A673 (cell line): ENCODE data around the gene KIF22. TPM values are rescaled to one million over a fixed set of nuclear protein-coding genes. Genes with fewer than 3 reads are reported as not detected.

Source experiments
- BruUV-seq: library from RNA; stranded (reverse); fragments of 400-500 nt; replicated peaks from 2 replicates; lab custom pipeline; 2021; lab: Mats Ljungman, UMichigan
- CTCF ChIA-PET: fragments of 300-600 bp; sonication (Branson Sonifier 250); formaldehyde crosslinking; loops from one replicate; lab custom pipeline; 2022; ENCODE audit warnings: antibody characterized with exemption; lab: Charles Lee
- POLR2A ChIA-PET: fragments of 300-600 bp; sonication (Branson Sonifier 250); formaldehyde crosslinking; loops from one replicate; lab custom pipeline; 2022; ENCODE audit warnings: antibody characterized with exemption; ENCODE audit not compliant: low non-redundant PET; lab: Charles Lee
- DNase-seq: peaks from one replicate; pipeline ENCODE4 v3.0.0-alpha.2; 2015; ENCODE audit warnings: low spot score
- H3K27ac ChIP-seq: fragments of 200-600 bp; sonication (generic); 2 replicates; pipeline ENCODE4 v1.5.1; 2016; ENCODE audit warnings: mixed run types, low read depth, mild to moderate bottlenecking, mixed read lengths, antibody characterized with exemption, low read length; ENCODE audit not compliant: poor library complexity, severe bottlenecking
- H3K27me3 ChIP-seq: fragments of 200-600 bp; sonication (generic); replicated peaks from 2 replicates; pipeline ENCODE4 v1.6.1; 2017; ENCODE audit warnings: mixed run types, low read depth, mild to moderate bottlenecking, mixed read lengths, antibody characterized with exemption, low read length; ENCODE audit not compliant: insufficient read depth, poor library complexity
- H3K36me3 ChIP-seq: fragments of 200-600 bp; sonication (generic); 2 replicates; pipeline ENCODE4 v1.6.1; 2016; ENCODE audit warnings: mixed run types, mild to moderate bottlenecking, mixed read lengths, antibody characterized with exemption, low read length; ENCODE audit not compliant: insufficient read depth, poor library complexity, severe bottlenecking
- H3K4me1 ChIP-seq: fragments of 200-600 bp; sonication (generic); 2 replicates; pipeline ENCODE4 v1.6.1; 2017; ENCODE audit warnings: mixed run types, mild to moderate bottlenecking, mixed read lengths, antibody characterized with exemption, low read length; ENCODE audit not compliant: insufficient read depth, poor library complexity, severe bottlenecking
- H3K4me3 ChIP-seq: fragments of 200-600 bp; sonication (generic); 2 replicates; pipeline ENCODE4 v1.5.1; 2016; ENCODE audit warnings: low read depth, mixed run types, mild to moderate bottlenecking, mixed read lengths, low read length; ENCODE audit not compliant: poor library complexity, severe bottlenecking
- H3K9me3 ChIP-seq: fragments of 200-600 bp; sonication (generic); 2 replicates; pipeline ENCODE4 v1.6.1; 2016; ENCODE audit warnings: mixed run types, low read depth, mild to moderate bottlenecking, mixed read lengths, antibody characterized with exemption, low read length; ENCODE audit not compliant: poor library complexity, severe bottlenecking
- EZH2 ChIP-seq: fragments of 200-600 bp; sonication (generic); IDR thresholded peaks from 2 replicates; pipeline ENCODE4 v1.6.1; 2017; ENCODE audit warnings: borderline replicate concordance, low read depth, mild to moderate bottlenecking, mixed read lengths, antibody characterized with exemption, low read length; ENCODE audit not compliant: poor library complexity, severe bottlenecking
- intact Hi-C: fragments of 100-400 bp; cut with micrococcal nuclease; formaldehyde crosslinking; loops from one replicate; pipeline ENCODE4 v1.10.0; 2022; ENCODE audit not compliant: unreplicated experiment
- total RNA-seq: library from RNA; stranded (reverse); gene quantifications from 2 replicates; pipeline ENCODE4 v1.2.3, GENCODE V29; 2021
- TF ChIP-seq, protein P1 (sequence below): fragments of 300-800, 200-600 bp; sonication (generic); conservative IDR thresholded peaks from 2 replicates; pipeline ENCODE4 v1.5.1; 2017; ENCODE audit warnings: low read depth, mild to moderate bottlenecking, antibody characterized with exemption, low read length, moderate library complexity, mixed read lengths

Gene KIF22
- total RNA-seq, 1 experiment from 2014 or later, result 171 TPM

GRCh38 chr16:29765167-29766032 is 25.2 kb upstream of the KIF22 start:
- intact Hi-C loops, result no loop called here
- Histone ChIP-seq H3K4me1 (no peaks in the 10 kb centered on the region), H3K36me3 (no peaks in the 10 kb centered on the region), H3K27ac (no peak overlapping the region), H3K27me3 (no peaks in the 10 kb centered on the region), H3K9me3 (no peaks in the 10 kb centered on the region), H3K4me3 (no peak overlapping the region)
- BruUV-seq, result no TSS peak
- ChIA-PET CTCF (no interaction called here), POLR2A (no interaction called here)
- DNase-seq, result no peak
- TF ChIP-seq, protein P1, sequence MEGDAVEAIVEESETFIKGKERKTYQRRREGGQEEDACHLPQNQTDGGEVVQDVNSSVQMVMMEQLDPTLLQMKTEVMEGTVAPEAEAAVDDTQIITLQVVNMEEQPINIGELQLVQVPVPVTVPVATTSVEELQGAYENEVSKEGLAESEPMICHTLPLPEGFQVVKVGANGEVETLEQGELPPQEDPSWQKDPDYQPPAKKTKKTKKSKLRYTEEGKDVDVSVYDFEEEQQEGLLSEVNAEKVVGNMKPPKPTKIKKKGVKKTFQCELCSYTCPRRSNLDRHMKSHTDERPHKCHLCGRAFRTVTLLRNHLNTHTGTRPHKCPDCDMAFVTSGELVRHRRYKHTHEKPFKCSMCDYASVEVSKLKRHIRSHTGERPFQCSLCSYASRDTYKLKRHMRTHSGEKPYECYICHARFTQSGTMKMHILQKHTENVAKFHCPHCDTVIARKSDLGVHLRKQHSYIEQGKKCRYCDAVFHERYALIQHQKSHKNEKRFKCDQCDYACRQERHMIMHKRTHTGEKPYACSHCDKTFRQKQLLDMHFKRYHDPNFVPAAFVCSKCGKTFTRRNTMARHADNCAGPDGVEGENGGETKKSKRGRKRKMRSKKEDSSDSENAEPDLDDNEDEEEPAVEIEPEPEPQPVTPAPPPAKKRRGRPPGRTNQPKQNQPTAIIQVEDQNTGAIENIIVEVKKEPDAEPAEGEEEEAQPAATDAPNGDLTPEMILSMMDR, result no peak
- TF ChIP-seq EZH2, result no peak

- no TSS peak for BruUV-seq
- no peak overlapping the region for H3K4me3 ChIP-seq
- ChIA-PET POLR2A (no interaction called here), CTCF (no interaction called here)
- no peak for DNase-seq
- H3K9me3 ChIP-seq, result no peaks in the 10 kb centered on the region
- H3K4me1 ChIP-seq, result no peaks in the 10 kb centered on the region
- no peak for TF ChIP-seq EZH2
- TF ChIP-seq, protein P1, result no peak
- intact Hi-C loops, result no loop called here
- H3K27ac ChIP-seq, result no peak overlapping the region
- H3K36me3 ChIP-seq, result no peaks in the 10 kb centered on the region
- H3K27me3 ChIP-seq, result no peaks in the 10 kb centered on the region
Measured at GRCh38 chr16:29766571-29766970, 24.0 kb upstream of the KIF22 start.

DNA sequence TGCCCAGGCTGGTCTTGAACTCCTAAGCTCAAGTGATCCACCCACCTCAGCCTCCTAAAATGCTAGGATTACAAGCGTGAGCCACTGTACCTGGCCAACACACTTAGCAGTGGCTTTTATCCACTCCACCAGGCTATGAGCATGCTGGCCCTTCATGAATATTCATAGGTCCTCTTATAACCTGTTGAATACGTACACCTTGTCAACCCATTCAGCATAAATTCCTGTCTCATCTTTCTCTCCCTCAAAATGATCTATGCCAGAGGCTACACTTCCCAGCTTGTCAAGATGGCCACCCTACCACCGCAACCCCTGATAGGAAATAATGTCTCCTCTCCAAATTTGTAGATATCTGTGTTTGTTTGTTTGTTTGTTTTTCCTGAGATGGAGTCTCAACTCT is 23.5 kb upstream of the KIF22 start:
- no peaks in the 10 kb centered on the region for H3K27me3 ChIP-seq
- H3K36me3 ChIP-seq, result no peaks in the 10 kb centered on the region
- no peaks in the 10 kb centered on the region for H3K4me1 ChIP-seq
- POLR2A ChIA-PET, result no interaction called here
- no TSS peak for BruUV-seq
- no peak for TF ChIP-seq EZH2
- TF ChIP-seq, protein P1, result no peak
- DNase-seq, result no peak
- intact Hi-C loops, result no loop called here
- H3K4me3 ChIP-seq, result no peak overlapping the region
- no peak overlapping the region for H3K27ac ChIP-seq
- CTCF ChIA-PET, result no interaction called here
- no peaks in the 10 kb centered on the region for H3K9me3 ChIP-seq
